Activated CD4-positive, CD25-positive, alpha-beta regulatory T cell treated with anti-CD3 and anti-CD28 coated beads, Interleukin-2, amount 50 U/mL, for 16 hours (primary cell): ENCODE measurements around the gene NCKIPSD.
"Not testable (repeated sequence)": the region's sequence is repeated elsewhere in the genome, so short reads cannot be mapped to it uniquely, and the experiment has no call there.

Source experiments
- DNase-seq: peaks from one replicate; pipeline ENCODE4 v3.0.0-alpha.2; 2020; ENCODE audit warnings: low read depth, low spot score

The NCKIPSD gene

GRCh38 chr3:48685603-48686511, at the start of gene NCKIPSD:
NCKIPSD (minus strand) TSS chr3:48685915; CDS start chr3:48685807, 108 bp downstream.
- DNase-seq: peak; percentile 87

DNA sequence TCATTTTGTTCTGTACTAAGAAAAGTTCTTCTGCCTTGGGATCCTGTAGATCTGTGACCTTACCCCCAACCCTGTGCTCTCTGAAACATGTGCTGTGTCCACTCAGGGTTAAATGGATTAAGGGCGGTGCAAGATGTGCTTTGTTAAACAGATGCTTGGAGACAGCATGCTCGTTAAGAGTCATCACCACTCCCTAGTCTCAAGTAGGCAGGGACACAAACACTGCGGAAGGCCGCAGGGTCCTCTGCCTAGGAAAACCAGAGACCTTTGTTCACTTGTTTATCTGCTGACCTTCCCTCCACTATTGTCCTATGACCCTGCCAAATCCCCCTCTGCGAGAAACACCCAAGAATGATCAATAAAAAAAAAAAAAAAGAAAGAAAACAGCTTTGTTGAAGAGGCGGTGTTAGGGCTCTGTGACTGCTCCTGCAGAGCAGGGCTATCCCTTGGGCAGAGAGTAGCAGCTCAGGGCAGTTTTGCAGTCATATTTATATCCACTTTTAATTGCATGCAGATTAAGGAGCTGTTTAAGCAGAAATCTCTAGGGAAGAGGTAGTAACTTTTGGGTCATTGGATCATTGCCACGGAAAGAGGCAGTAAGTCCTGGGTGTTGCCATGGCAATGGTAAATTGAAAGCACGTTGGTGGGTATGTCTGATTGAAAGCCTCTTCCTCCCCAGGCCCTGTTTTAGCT, 49.5 kb upstream of the NCKIPSD start:
- DNase-seq: not testable (repeated sequence)

GRCh38 chr3:48734541-48734940, 48.8 kb upstream of the NCKIPSD start:
- DNase-seq: not testable (repeated sequence)

- not testable (repeated sequence) for DNase-seq
Observed at GRCh38 chr3:48733752-48734518, 48.2 kb upstream of the NCKIPSD start.

DNA sequence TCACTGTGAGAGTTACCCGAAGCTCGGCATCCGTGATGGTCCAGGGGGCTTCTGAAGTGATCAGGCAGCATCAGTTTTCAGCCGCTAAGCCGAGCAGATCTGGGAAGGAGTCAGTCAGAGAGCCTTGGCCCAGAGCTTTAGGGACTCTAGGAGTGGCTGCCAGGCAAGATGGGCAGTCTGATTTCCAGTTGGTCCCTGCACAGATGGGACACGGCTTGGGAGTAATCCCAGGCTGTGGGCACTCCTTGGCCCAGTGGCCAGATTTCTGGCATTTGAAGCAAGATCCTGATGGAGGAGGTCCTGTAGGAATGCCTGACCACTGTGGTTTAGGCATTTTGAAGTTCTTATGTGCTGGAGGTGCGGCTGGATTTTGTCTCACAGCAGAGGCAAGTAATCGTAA, 41.8 kb upstream of the NCKIPSD start:
- no peak for DNase-seq

- not testable (repeated sequence) for DNase-seq
Observed at GRCh38 chr3:48725185-48725855, 39.6 kb upstream of the NCKIPSD start.

DNA sequence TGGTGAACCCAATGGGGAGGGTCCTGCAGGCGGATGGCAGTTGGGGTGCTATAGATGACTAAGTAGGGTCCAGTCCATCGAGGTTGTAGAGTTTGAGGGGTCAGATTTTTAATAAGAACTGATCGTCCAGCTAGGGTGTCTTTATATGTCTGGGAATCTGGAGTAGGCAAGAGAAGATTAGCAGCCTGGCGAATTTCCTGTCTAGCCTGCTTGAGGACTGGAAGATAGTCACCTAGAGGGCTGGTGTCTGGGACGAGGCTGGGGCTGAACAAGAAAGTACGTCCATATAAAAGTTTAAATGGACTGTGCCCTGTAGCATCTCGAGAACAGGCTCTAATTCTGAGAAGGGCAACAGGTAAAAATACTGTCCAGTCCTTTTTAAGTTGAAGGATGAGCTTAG, 38.0 kb upstream of the NCKIPSD start:
- no peak for DNase-seq

- not testable (repeated sequence) for DNase-seq
Observed at GRCh38 chr3:48723293-48723692, 37.6 kb upstream of the NCKIPSD start.

- DNase-seq: peak; percentile 99
Observed at GRCh38 chr3:48716982-48717746, 31.4 kb upstream of the NCKIPSD start, which contains the start of gene IP6K2. IP6K2 (minus strand) TSS chr3:48717221; CDS start chr3:48695291, 21,930 bp downstream.

- no peak for DNase-seq
Observed at GRCh38 chr3:48716508-48716981, 30.8 kb upstream of the NCKIPSD start.

GRCh38 chr3:48715174-48715800, 29.6 kb upstream of the NCKIPSD start:
- DNase-seq: no peak

- DNase-seq: no peak
Observed at GRCh38 chr3:48711727-48712126, 26.0 kb upstream of the NCKIPSD start.

DNA sequence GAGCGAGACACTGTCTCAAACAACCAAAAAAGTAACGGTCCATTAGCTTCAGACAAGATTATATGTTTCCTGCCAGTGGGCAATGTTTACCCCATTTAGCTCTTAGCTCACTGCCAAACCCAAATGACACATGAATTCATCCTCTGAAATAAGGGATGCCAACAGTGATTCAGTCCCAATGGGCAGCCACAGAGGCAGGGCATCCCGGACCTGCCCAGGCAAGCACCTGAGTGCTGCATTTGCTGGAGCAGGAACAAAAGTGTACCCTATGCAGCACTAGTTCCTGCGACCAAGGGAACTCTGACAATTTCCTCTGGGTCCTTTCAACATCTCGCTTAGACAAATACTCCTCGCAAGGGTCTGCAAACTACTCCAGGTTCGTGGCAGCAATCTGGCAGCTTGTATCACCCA, 23.3 kb upstream of the NCKIPSD start:
- DNase-seq: no peak

DNA sequence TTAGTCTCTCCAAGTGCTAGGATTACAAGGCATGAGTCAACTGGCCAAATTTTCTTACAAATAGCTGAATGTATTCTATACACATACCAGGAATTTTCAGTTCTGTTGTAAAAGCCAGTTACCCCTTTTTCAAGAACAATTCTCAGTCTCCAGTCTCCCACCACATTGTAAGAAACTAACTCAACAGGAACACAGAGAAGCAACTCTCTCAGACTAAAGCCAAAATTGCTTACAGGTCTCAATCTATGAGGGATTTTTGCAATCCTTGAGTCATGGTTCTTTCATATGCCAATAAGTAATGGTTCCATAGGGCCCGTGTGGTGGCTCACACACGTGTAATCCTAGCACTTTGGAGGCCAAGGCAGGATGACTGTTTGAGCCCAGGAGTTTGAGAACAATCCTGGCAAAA, 22.8 kb upstream of the NCKIPSD start:
- no peak for DNase-seq

- no peak for DNase-seq
Observed at GRCh38 chr3:48707157-48707556, 21.4 kb upstream of the NCKIPSD start.

- DNase-seq: no peak
Observed at GRCh38 chr3:48702320-48702920, 16.7 kb upstream of the NCKIPSD start.

DNA sequence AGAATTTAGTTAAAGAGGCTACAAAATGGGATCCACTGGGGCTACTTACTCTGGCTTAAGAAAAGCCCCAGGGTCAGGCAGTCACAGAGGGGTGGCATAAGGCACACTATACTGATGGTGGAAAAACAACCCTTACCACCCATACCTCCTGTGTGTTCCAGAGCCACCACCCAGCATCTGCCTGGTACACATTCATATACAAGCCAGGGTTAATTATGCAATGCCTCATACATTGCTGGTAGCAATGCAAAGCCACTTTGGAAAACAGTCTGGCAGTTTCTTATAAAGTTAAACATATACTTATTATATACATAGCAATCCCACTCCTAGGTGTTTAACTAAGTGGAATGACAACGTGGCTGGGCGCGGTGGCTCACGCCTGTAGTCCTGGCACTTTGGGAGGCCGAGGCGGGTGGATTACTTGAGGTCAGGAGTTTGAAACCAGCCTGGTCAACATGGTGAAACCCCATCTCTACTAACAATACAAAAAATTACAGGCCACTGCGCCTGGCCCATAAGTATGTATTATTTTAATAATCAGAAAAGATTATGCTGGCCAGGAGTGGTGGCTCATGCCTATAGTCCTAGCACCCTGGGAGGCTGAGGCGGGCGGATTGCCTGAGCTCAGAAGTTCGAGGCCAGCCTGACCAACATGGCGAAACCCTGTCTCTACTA, 15.2 kb upstream of the NCKIPSD start:
- DNase-seq: no peak

DNA sequence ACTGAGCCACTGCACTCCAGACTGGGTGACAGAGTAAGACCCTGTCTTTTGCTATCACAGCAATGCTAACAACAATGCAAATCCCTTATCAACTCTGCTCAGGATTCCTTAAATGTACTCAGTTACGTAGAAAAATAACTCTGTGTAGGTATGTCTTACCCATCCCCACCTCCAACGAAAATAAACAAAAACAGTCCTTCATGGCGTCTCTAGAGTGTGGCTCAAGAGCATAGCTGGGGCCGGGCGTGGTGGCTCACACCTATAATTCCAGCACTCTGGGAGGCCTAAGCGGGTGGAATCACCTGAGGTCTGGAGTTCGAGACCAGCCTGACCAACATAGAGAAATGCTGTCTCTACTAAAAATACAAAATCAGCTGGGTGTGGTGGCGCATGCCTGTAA, 13.2 kb upstream of the NCKIPSD start:
- no peak for DNase-seq

GRCh38 chr3:48697952-48698351, 12.2 kb upstream of the NCKIPSD start:
- DNase-seq: no peak
